ENCODE results near the gene VWA5B1.
"Not testable (repeated sequence)": the region's sequence is repeated elsewhere in the genome, so short reads cannot be mapped to it uniquely, and the experiment has no call there.

VWA5B1 gene

GRCh38 chr1:20280341-20280740 is 10.3 kb upstream of the VWA5B1 start:
- no peak for DNase-seq

- no peak for DNase-seq
Measured at GRCh38 chr1:20280906-20281305, 9.8 kb upstream of the VWA5B1 start.

DNA sequence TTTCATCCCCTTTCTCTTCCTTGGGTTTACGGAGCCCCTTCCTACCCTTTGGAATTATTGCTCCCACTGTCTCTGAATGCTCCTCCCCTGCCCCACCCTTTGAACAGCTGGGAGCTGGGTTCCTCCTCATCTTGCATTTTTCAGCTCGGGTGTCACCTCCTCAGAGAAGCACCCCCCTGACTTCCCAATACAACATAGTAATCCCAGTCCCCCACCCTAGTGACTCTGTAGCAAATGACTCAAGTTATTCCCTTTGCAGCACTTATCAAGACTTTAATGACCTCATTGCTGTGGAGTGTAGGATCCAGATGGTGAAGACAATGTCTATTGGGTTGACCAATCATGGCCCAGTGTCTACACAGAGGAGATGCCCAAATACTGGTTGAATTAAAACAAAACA is 8.9 kb upstream of the VWA5B1 start:
- DNase-seq, result no peak

GRCh38 chr1:20282533-20282932 is 8.1 kb upstream of the VWA5B1 start:
- DNase-seq, result no peak

- no peak for DNase-seq
Measured at GRCh38 chr1:20284046-20284445, 6.6 kb upstream of the VWA5B1 start.

GRCh38 chr1:20284625-20285024 is 6.0 kb upstream of the VWA5B1 start:
- no peak for DNase-seq

GRCh38 chr1:20285510-20285909 is 5.2 kb upstream of the VWA5B1 start:
- DNase-seq, result no peak

- DNase-seq, result not testable (repeated sequence)
Measured at GRCh38 chr1:20287696-20288095, 3.0 kb upstream of the VWA5B1 start.

GRCh38 chr1:20291645-20292084 is 990 bp downstream of the VWA5B1 start:
- DNase-seq, result no peak

DNA sequence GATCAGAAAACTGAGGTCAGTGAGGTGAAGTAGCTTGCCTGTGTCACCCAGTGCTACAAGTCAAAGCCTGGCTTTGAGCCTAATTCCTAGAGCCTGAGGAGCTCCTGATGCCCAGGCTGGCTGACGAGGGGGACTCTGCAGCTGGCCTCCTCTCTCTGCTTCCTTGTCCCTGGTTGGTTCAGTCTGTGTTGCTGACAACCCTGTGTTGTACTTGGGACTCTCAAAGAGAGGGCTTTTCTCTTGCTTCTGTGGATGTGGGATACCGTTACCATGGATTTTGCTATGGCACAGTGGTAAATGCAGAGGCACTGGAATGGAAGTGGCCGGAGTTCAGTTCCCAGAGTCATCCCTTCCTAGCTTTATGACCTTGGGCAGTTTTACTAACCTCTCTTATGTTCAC is 8.0 kb downstream of the VWA5B1 start:
- no peak for DNase-seq

DNA sequence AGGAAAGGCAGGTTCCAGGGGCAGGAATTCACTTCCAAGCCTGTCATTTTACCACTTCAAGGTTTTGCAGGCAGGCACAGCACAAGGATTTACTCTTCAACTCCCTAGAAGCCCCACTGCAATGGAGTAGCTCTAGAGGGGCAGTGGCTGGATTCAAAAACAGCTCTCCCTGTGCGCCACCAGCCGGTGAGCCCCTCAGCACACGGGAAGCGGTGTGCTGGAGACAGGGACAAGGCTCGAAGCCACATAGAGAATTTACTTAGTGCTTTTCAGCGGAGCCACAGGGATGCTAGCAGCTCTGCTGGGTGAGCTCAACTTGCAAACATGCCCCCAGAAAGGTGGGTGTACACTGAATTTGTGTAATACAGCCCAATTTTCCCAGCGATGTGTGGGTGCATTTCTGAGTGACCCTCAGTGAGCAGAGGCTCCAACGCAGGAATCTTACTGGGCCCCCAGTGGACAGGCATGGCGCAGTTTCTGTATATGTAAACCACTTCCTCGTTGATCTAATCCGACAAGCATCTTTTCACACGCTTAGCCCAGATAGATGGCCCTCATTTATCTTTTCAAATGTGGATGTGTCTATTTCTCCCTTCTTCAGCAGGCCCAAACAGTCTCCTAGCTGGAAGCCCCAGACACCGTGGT is 10.9 kb downstream of the VWA5B1 start:
- DNase-seq, result no peak

GRCh38 chr1:20302108-20302471 is 11.4 kb downstream of the VWA5B1 start:
- DNase-seq, result no peak

DNA sequence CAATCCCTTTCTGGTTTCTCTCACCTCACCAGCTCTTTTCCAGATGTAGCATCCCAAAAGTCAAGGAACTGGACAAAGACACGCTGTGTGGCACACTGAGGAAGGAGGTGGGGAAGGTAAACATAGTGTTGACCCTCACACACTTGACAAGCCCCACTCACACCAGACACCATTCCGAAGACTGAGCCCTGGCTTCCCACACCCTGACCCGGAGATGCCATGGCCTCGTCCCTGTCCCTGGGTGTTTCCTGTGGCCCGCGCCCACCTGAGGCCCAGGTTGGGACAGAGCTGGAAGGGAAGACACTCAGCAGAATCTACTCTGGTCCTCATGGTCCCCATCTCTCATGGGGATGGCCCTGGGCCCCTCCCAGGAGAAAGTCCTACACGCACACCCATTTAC is 16.4 kb downstream of the VWA5B1 start:
- DNase-seq, result no peak

DNA sequence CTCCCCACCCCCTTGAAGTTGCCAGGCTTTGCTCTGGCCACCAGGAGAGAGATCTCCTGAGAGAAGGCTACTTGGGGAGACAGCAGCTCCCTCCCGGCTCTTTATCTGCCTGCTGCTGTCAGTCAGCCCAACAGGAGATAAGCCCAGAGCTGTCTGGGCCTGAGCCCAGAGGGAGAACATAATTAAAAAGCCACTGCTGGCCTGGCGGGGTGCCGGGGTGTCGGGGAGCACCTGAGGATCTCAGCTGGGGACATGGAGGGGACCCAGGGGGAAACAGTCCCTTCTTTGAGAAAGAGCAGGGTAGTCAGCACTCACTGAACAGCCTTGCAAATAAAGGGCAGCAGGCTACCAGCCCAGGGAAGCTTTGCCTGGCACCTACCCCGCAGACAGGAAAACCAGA is 17.9 kb downstream of the VWA5B1 start:
- no peak for DNase-seq

GRCh38 chr1:20311289-20311688 is 20.6 kb downstream of the VWA5B1 start:
- DNase-seq, result no peak

DNA sequence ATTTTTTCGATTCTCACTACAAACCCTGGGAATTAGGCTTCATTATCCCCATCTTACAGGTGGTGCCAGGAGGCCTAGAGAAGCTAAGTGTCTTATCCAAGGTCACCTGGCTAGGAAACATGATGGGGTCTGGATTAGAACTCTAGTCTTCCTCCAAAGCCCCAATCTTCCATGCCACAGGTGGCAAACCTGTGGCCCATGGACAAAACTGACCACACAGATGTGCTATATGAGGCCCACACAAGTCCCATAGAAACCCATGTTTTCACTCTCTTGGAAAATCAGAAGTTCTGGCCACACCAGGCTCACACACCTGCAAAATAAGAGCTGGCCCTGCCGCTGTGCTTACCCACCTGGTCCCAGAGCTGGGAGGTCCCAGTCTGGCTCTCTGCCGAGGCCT is 21.6 kb downstream of the VWA5B1 start:
- no peak for DNase-seq

- DNase-seq, result no peak
Measured at GRCh38 chr1:20312818-20313217, 22.1 kb downstream of the VWA5B1 start.

- no peak for DNase-seq
Measured at GRCh38 chr1:20317471-20317870, 26.8 kb downstream of the VWA5B1 start.

DNA sequence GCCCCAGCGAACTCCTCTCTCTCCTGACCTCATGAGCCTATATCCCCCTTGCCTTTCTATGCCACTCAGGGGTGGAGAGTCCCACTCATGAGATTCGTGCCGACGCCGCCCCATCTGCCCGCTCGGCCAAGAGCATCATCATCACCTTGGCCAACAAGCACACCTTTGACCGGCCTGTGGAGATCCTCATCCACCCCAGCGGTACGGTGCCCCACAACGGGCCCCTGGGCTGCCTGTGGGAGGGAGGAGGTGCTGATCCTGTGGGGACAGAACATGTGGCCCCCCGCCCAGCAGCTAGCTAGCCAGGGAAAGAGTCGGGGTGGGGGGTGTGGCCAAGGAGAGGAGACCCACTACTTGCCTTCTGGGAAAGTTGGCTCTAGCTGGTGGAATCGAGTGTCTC is 27.8 kb downstream of the VWA5B1 start:
- no peak for DNase-seq

GRCh38 chr1:20318971-20319370 is 28.3 kb downstream of the VWA5B1 start:
- no peak for DNase-seq

- no peak for DNase-seq
Measured at GRCh38 chr1:20319456-20320220, 29.0 kb downstream of the VWA5B1 start.

GRCh38 chr1:20320704-20321103 is 30.0 kb downstream of the VWA5B1 start:
- DNase-seq, result no peak

DNA sequence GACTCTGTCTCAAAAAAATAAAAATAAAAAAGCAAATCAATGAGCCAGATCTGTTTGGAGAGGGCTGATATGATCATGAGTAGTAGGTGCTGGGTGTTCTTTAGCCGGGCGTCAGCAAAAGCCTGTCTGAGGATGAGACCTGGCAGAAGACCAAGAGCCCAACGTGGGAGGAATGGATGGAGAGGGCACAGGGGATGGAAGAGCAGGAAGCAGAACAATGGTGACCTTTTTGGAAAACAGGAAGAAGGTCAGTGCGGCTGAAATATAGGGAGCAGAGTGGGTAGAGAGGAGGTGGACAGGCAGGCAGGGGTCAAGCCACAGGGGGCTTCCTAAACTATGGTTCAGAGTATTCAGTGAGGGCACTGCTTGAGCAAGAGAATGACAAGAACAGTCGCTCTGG is 30.9 kb downstream of the VWA5B1 start:
- DNase-seq, result no peak

DNA sequence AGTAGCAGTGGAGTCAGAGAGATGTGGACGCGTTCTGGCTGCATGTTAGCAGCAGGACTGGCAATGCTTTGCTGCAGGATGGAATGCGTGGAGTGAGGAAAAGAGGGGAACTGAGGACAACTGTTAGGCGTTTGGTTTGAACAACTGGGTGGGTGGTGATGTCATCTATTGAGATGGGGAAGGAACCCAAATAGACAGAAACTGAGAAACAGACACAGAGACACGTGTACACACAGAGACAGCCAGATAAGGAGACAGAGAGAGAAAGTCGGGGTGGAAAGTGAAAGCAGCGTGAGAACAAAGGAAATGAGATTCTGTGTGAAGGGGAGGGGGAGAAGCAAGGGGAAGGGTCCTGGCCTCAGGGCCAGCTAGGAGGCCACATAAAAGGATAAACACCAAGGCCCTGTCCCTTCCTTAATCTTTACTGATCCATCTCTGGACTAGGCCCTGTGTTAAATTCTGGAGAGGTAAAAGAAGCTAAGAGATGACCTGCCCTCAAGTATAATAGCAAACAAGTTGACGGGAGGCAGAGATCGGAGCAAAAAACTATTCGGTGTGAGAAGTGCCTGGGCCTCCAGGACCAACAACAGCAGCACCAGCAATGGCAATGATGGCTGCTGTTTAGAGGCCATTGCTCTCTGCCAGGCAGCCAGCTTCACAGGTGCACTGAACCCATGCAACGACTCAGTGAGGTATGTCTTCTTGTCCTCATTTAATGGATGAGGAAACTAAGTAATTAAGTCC is 31.6 kb downstream of the VWA5B1 start:
- no peak for DNase-seq

Measured in T1000 (cell line).